Left ventricle myocardium inferior (tissue), 1 donor: Measurements from ENCODE around the gene CEP104. TPM values are rescaled to one million over a fixed set of nuclear protein-coding genes. Genes with fewer than 3 reads are reported as not detected.

Experiments
- DNase-seq: peaks from one replicate; pipeline ENCODE4 v3.0.0-alpha.2; 2020
- H3K27ac ChIP-seq: fragments of 200-600 bp; replicated peaks from 2 replicates; pipeline ENCODE4 v1.8.0; 2021
- H3K27me3 ChIP-seq: fragments of 200-600 bp; 2 replicates; pipeline ENCODE4 v1.8.0; 2021; ENCODE audit warnings: low read depth
- H3K36me3 ChIP-seq: fragments of 200-600 bp; 2 replicates; pipeline ENCODE4 v1.8.0; 2021
- H3K4me1 ChIP-seq: fragments of 200-600 bp; 2 replicates; pipeline ENCODE4 v1.8.0; 2021
- H3K4me3 ChIP-seq: fragments of 200-600 bp; 2 replicates; pipeline ENCODE4 v1.8.0; 2021; ENCODE audit warnings: mild to moderate bottlenecking, moderate library complexity
- H3K9me3 ChIP-seq: fragments of 200-600 bp; replicated peaks from 2 replicates; pipeline ENCODE4 v1.8.0; 2021
- CTCF ChIP-seq: fragments of 200-600 bp; IDR thresholded peaks from 2 replicates; pipeline ENCODE4 v1.8.0; 2021; ENCODE audit warnings: antibody characterized with exemption, mild to moderate bottlenecking, borderline replicate concordance
- intact Hi-C: fragments of 100-400 bp; cut with micrococcal nuclease; formaldehyde crosslinking; loops from one replicate; pipeline ENCODE4 v1.11.0; 2022
- long read RNA-seq: library from polyadenylated mRNA; unstranded; transcript quantifications from one replicate; pipeline ENCODE4 v2.0.0, GENCODE V29; 2021
- total RNA-seq: library from RNA; stranded (reverse); fragmentation: NEBNext Ultra II Directional; extraction: Animal tissue kit (Norgen Biotek cat#: 25700); gene quantifications from one replicate; pipeline ENCODE4 v1.2.1, GENCODE V29; 2021
- donor health status: DM: no; HTN: yes; CAD: no; lungs with severe emphysema.

Gene CEP104
- 32.2 TPM for total RNA-seq
- long read RNA-seq, full-length matches to known transcripts: 6 of 12 reads
- long read RNA-seq, partial matches to known transcripts: 1 of 12 reads
- long read RNA-seq, other reads (novel, unspliced or antisense): 5 of 12 reads

DNA sequence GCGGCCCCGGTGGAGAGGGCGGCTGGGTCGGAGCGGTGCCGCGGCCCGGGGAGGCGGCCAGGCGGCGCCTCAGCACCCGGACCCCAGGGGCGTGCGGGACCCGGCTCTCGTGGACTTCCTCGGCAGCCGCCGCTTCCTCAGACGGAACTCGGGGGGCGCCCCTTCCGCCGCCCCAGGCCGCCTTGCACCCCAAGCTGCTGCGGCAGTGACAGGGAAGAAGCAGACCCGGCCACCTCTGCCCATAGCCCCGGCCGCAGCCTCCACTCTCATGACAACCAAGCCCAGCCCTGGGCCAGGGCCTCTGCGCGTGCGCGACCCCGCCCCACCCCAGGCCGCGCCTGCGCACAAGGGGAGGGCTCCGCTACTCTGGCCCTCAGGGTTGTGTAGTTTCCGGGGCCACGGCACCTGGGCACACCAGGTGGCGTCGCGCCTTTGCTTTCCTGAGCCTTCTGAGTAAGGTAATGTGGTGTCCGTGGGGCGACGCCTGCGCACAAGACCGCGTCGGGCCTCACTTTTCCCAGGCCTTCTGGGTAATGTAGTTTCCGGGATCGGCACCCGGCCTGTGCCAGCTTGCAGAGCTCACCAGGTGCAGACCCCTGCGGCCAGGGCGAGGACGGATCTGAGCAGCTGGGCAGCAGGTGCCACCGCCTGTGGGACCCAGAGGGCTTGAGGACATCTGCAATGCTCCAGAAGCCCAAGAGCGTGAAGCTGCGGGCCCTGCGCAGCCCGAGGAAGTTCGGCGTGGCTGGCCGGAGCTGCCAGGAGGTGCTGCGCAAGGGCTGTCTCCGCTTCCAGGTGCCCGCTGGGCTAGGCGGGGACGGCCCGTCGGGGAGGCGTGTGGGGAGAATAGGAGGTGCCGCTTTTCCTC lies at the start of gene CEP104, which contains the start of gene DFFB:
Gene CEP104 (minus strand): TSS at position 289 of the 868 bp plus-strand sequence. CDS start 4,804 bp downstream, outside the sequence.
Gene DFFB (plus strand): TSS at position 554 of the 868 bp plus-strand sequence. CDS start 128 bp downstream, at position 682.
- intact Hi-C loops: no loop called here
- no peak for TF ChIP-seq CTCF
- peak; percentile 90 for DNase-seq
- Histone ChIP-seq H3K36me3 (peaks cover 5% of the 10 kb centered on the region), H3K4me1 (peaks cover 41% of the 10 kb centered on the region), H3K4me3 (peak within 1 kb of the TSS; percentile 83), H3K9me3 (no peaks in the 10 kb centered on the region), H3K27ac (peak within 1 kb of the TSS; percentile 79), H3K27me3 (no peaks in the 10 kb centered on the region)

DNA sequence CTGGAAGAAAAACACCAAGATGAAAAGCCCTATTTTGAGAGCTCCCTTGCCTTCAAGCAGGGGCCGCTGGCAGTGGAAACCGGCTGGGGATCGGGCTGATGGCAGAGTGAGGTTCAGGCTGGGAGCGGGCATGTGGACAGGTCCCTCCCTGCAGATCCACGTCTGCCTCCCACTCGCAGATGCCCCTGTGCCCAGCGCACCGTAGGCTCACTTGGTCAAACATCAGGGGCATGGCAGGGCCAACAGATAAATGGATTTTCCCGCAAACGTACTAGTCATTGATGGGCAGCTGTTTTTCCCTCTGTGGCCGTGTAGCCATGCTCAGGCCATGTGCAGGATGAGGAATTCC lies 49.6 kb upstream of the CEP104 start:
- H3K9me3 ChIP-seq: no peaks in the 10 kb centered on the region
- no peak for DNase-seq
- H3K27me3 ChIP-seq: peaks cover 32% of the 10 kb centered on the region
- TF ChIP-seq CTCF: no peak
- peaks cover 5% of the 10 kb centered on the region for H3K4me1 ChIP-seq
- no peak overlapping the region for H3K4me3 ChIP-seq
- H3K36me3 ChIP-seq: no peaks in the 10 kb centered on the region
- H3K27ac ChIP-seq: no peak overlapping the region
- intact Hi-C loops: no loop called here

GRCh38 chr1:3905953-3906671 lies 49.1 kb upstream of the CEP104 start:
- no peak overlapping the region for H3K4me3 ChIP-seq
- H3K27ac ChIP-seq: no peak overlapping the region
- H3K4me1 ChIP-seq: peaks cover 7% of the 10 kb centered on the region
- DNase-seq: no peak
- no peaks in the 10 kb centered on the region for H3K36me3 ChIP-seq
- no peaks in the 10 kb centered on the region for H3K9me3 ChIP-seq
- peaks cover 27% of the 10 kb centered on the region for H3K27me3 ChIP-seq
- intact Hi-C loops: no loop called here
- no peak for TF ChIP-seq CTCF

- Histone ChIP-seq H3K4me3 (no peak overlapping the region), H3K4me1 (peaks cover 7% of the 10 kb centered on the region), H3K9me3 (no peaks in the 10 kb centered on the region), H3K27me3 (peaks cover 20% of the 10 kb centered on the region), H3K27ac (no peak overlapping the region), H3K36me3 (no peaks in the 10 kb centered on the region)
- intact Hi-C loops: no loop called here
- TF ChIP-seq CTCF: no peak
- DNase-seq: no peak
Measured at GRCh38 chr1:3905266-3905952, 48.4 kb upstream of the CEP104 start.

- Histone ChIP-seq H3K27ac (no peak overlapping the region), H3K9me3 (no peaks in the 10 kb centered on the region), H3K36me3 (no peaks in the 10 kb centered on the region), H3K27me3 (peaks cover 14% of the 10 kb centered on the region), H3K4me1 (peaks cover 9% of the 10 kb centered on the region), H3K4me3 (no peak overlapping the region)
- TF ChIP-seq CTCF: no peak
- intact Hi-C loops: no loop called here
- DNase-seq: no peak
Measured at GRCh38 chr1:3904843-3905185, 47.8 kb upstream of the CEP104 start.
